ENCODE measurements around the gene KCNK18.
"Not testable (repeated sequence)": the region's sequence is repeated elsewhere in the genome, so short reads cannot be mapped to it uniquely, and the experiment has no call there.

KCNK18 gene

GRCh38 chr10:117166418-117167345 is 30.6 kb upstream of the KCNK18 start:
- H3K4me1 Mint-ChIP-seq (ENCODE audit: low read depth), result peaks cover 5% of the 10 kb centered on the region
- H3K36me3 Mint-ChIP-seq (ENCODE audit: low read depth), result peaks cover 1% of the 10 kb centered on the region
- no peak overlapping the region for H3K4me3 Mint-ChIP-seq
- H3K27me3 Mint-ChIP-seq (ENCODE audit: low read depth), result peaks cover 83% of the 10 kb centered on the region
- peak overlapping the region; percentile 41 for H3K27ac Mint-ChIP-seq
- H3K9me3 Mint-ChIP-seq, result no peaks in the 10 kb centered on the region

- no peaks in the 10 kb centered on the region for H3K36me3 Mint-ChIP-seq (ENCODE audit: low read depth)
- no peak overlapping the region for H3K27ac Mint-ChIP-seq
- H3K4me1 Mint-ChIP-seq (ENCODE audit: low read depth), result peaks cover 5% of the 10 kb centered on the region
- H3K9me3 Mint-ChIP-seq, result no peaks in the 10 kb centered on the region
- no peak overlapping the region for H3K4me3 Mint-ChIP-seq
- H3K27me3 Mint-ChIP-seq (ENCODE audit: low read depth), result peaks cover 83% of the 10 kb centered on the region
Observed at GRCh38 chr10:117167346-117167788, 29.9 kb upstream of the KCNK18 start.

- Mint-ChIP-seq H3K4me3 (no peak overlapping the region), H3K4me1 (ENCODE audit: low read depth) (peaks cover 5% of the 10 kb centered on the region), H3K9me3 (no peaks in the 10 kb centered on the region), H3K36me3 (ENCODE audit: low read depth) (no peaks in the 10 kb centered on the region), H3K27me3 (ENCODE audit: low read depth) (peaks cover 81% of the 10 kb centered on the region), H3K27ac (no peak overlapping the region)
Observed at GRCh38 chr10:117167789-117168674, 29.3 kb upstream of the KCNK18 start.

- Mint-ChIP-seq H3K27ac (no peak overlapping the region), H3K4me1 (ENCODE audit: low read depth) (peaks cover 5% of the 10 kb centered on the region), H3K9me3 (no peaks in the 10 kb centered on the region), H3K36me3 (ENCODE audit: low read depth) (no peaks in the 10 kb centered on the region), H3K27me3 (ENCODE audit: low read depth) (peaks cover 81% of the 10 kb centered on the region), H3K4me3 (no peak overlapping the region)
Observed at GRCh38 chr10:117168729-117169128, 28.6 kb upstream of the KCNK18 start.

GRCh38 chr10:117169480-117169879 is 27.8 kb upstream of the KCNK18 start:
- Mint-ChIP-seq H3K4me1 (ENCODE audit: low read depth) (peaks cover 8% of the 10 kb centered on the region), H3K9me3 (no peaks in the 10 kb centered on the region), H3K27me3 (ENCODE audit: low read depth) (peaks cover 74% of the 10 kb centered on the region), H3K36me3 (ENCODE audit: low read depth) (no peaks in the 10 kb centered on the region), H3K4me3 (no peak overlapping the region), H3K27ac (no peak overlapping the region)

GRCh38 chr10:117170244-117170643 is 27.0 kb upstream of the KCNK18 start:
- Mint-ChIP-seq H3K4me3 (no peak overlapping the region), H3K9me3 (no peaks in the 10 kb centered on the region), H3K4me1 (ENCODE audit: low read depth) (peaks cover 14% of the 10 kb centered on the region), H3K36me3 (ENCODE audit: low read depth) (no peaks in the 10 kb centered on the region), H3K27ac (no peak overlapping the region), H3K27me3 (ENCODE audit: low read depth) (peaks cover 71% of the 10 kb centered on the region)

- peaks cover 15% of the 10 kb centered on the region for H3K4me1 Mint-ChIP-seq (ENCODE audit: low read depth)
- H3K4me3 Mint-ChIP-seq, result peak overlapping the region; percentile 82
- H3K27ac Mint-ChIP-seq, result no peak overlapping the region
- peaks cover 40% of the 10 kb centered on the region for H3K27me3 Mint-ChIP-seq (ENCODE audit: low read depth)
- no peaks in the 10 kb centered on the region for H3K9me3 Mint-ChIP-seq
- no peaks in the 10 kb centered on the region for H3K36me3 Mint-ChIP-seq (ENCODE audit: low read depth)
Observed at GRCh38 chr10:117174439-117175214, 22.7 kb upstream of the KCNK18 start.

- no peaks in the 10 kb centered on the region for H3K9me3 Mint-ChIP-seq
- H3K36me3 Mint-ChIP-seq (ENCODE audit: low read depth), result no peaks in the 10 kb centered on the region
- H3K27me3 Mint-ChIP-seq (ENCODE audit: low read depth), result peaks cover 38% of the 10 kb centered on the region
- no peak overlapping the region for H3K27ac Mint-ChIP-seq
- peak overlapping the region; percentile 82 for H3K4me3 Mint-ChIP-seq
- H3K4me1 Mint-ChIP-seq (ENCODE audit: low read depth), result peaks cover 15% of the 10 kb centered on the region
Observed at GRCh38 chr10:117175215-117175900, 21.9 kb upstream of the KCNK18 start.

- no peaks in the 10 kb centered on the region for H3K36me3 Mint-ChIP-seq (ENCODE audit: low read depth)
- no peak overlapping the region for H3K27ac Mint-ChIP-seq
- H3K27me3 Mint-ChIP-seq (ENCODE audit: low read depth), result peaks cover 36% of the 10 kb centered on the region
- no peaks in the 10 kb centered on the region for H3K9me3 Mint-ChIP-seq
- H3K4me1 Mint-ChIP-seq (ENCODE audit: low read depth), result peaks cover 15% of the 10 kb centered on the region
- H3K4me3 Mint-ChIP-seq, result peak overlapping the region; percentile 82
Observed at GRCh38 chr10:117175901-117176534, 21.3 kb upstream of the KCNK18 start.

- Mint-ChIP-seq H3K36me3 (ENCODE audit: low read depth) (no peaks in the 10 kb centered on the region), H3K27ac (no peak overlapping the region)
Observed at GRCh38 chr10:117178190-117178589, 19.1 kb upstream of the KCNK18 start.

GRCh38 chr10:117184296-117184695 is 13.0 kb upstream of the KCNK18 start:
- Mint-ChIP-seq H3K27me3 (ENCODE audit: low read depth) (peaks cover 8% of the 10 kb centered on the region), H3K4me3 (no peak overlapping the region), H3K4me1 (ENCODE audit: low read depth) (no peaks in the 10 kb centered on the region), H3K9me3 (no peaks in the 10 kb centered on the region), H3K36me3 (ENCODE audit: low read depth) (no peaks in the 10 kb centered on the region), H3K27ac (no peak overlapping the region)

More at GRCh38 chr10:117178190-117178589, 19.1 kb upstream of the KCNK18 start:
- peaks cover 21% of the 10 kb centered on the region for H3K27me3 Mint-ChIP-seq (ENCODE audit: low read depth)
- no peak overlapping the region for H3K4me3 Mint-ChIP-seq
- peaks cover 15% of the 10 kb centered on the region for H3K4me1 Mint-ChIP-seq (ENCODE audit: low read depth)
- no peaks in the 10 kb centered on the region for H3K9me3 Mint-ChIP-seq

- H3K9me3 Mint-ChIP-seq, result peaks cover 3% of the 10 kb centered on the region
- no peak overlapping the region for H3K27ac Mint-ChIP-seq
- H3K27me3 Mint-ChIP-seq (ENCODE audit: low read depth), result peaks cover 8% of the 10 kb centered on the region
- H3K36me3 Mint-ChIP-seq (ENCODE audit: low read depth), result no peaks in the 10 kb centered on the region
- H3K4me3 Mint-ChIP-seq, result no peak overlapping the region
- no peaks in the 10 kb centered on the region for H3K4me1 Mint-ChIP-seq (ENCODE audit: low read depth)
Observed at GRCh38 chr10:117184821-117185220, 12.5 kb upstream of the KCNK18 start.

- not testable (repeated sequence) for H3K27ac Mint-ChIP-seq; H3K4me1 Mint-ChIP-seq (ENCODE audit: low read depth); H3K4me3 Mint-ChIP-seq; H3K36me3 Mint-ChIP-seq (ENCODE audit: low read depth); H3K27me3 Mint-ChIP-seq (ENCODE audit: low read depth); H3K9me3 Mint-ChIP-seq
Observed at GRCh38 chr10:117185817-117186216, 11.5 kb upstream of the KCNK18 start.

Measured in T-helper 1 cell treated with Interleukin-12 subunit alpha and Interleukin-12 subunit beta and Interleukin-4 antibody, amounts not matched to agents 30 μg/mL and 1 μg/mL, for 36 hours (primary cell).